Smooth muscle cell (in vitro differentiated cells): Measurements from ENCODE around the gene LIG4. TPM values are rescaled to one million over a fixed set of nuclear protein-coding genes. Genes with fewer than 3 reads are reported as not detected.
A peak's percentile ranks its signal among the peaks of the same experiment; 100 is the strongest.

ENCODE experiments used
- DNase-seq: peaks from one replicate; lab custom pipeline; 2025; ENCODE audit not compliant: unreplicated experiment; lab: John Stamatoyannopoulos, UW
- H2AFZ ChIP-seq: fragments of 200-600 bp; sonication (generic); 2 replicates; pipeline ENCODE4 v1.6.0; 2016; ENCODE audit warnings: antibody characterized with exemption, low read depth, mild to moderate bottlenecking
- H3F3A ChIP-seq: fragments of 200-600 bp; sonication (generic); 2 replicates; pipeline ENCODE4 v1.6.0; 2017; ENCODE audit warnings: antibody characterized with exemption, low read depth
- H3K27ac ChIP-seq: fragments of 200-600 bp; sonication (generic); 2 replicates; pipeline ENCODE4 v1.5.1; 2016; ENCODE audit warnings: low read depth, mild to moderate bottlenecking
- H3K27me3 ChIP-seq: fragments of 200-600 bp; sonication (generic); 2 replicates; pipeline ENCODE4 v1.6.1; 2016; ENCODE audit warnings: low read depth, mild to moderate bottlenecking
- H3K36me3 ChIP-seq: fragments of 200-600 bp; sonication (generic); 2 replicates; pipeline ENCODE4 v1.5.1; 2016; ENCODE audit warnings: low read depth
- H3K4me1 ChIP-seq: fragments of 200-600 bp; sonication (generic); 2 replicates; pipeline ENCODE4 v1.5.1; 2016; ENCODE audit warnings: low read depth
- H3K4me2 ChIP-seq: fragments of 200-600 bp; sonication (generic); 2 replicates; pipeline ENCODE4 v1.6.0; 2016; ENCODE audit warnings: mild to moderate bottlenecking
- H3K4me3 ChIP-seq: fragments of 200-600 bp; sonication (generic); 2 replicates; pipeline ENCODE4 v1.5.1; 2016; ENCODE audit warnings: mild to moderate bottlenecking
- H3K79me2 ChIP-seq: fragments of 200-600 bp; sonication (generic); 2 replicates; pipeline ENCODE4 v1.6.0; 2016; ENCODE audit warnings: low read depth, mild to moderate bottlenecking
- H3K9ac ChIP-seq: fragments of 200-600 bp; sonication (generic); 2 replicates; pipeline ENCODE4 v1.6.0; 2016; ENCODE audit warnings: low read depth
- H3K9me3 ChIP-seq: fragments of 200-600 bp; sonication (generic); replicated peaks from 2 replicates; pipeline ENCODE4 v1.5.1; 2016; ENCODE audit warnings: low read depth
- H4K20me1 ChIP-seq: fragments of 200-600 bp; sonication (generic); 2 replicates; pipeline ENCODE4 v1.6.0; 2016; ENCODE audit warnings: low read depth
- CTCF ChIP-seq: fragments of 200-600 bp; sonication (generic); IDR thresholded peaks from 2 replicates; pipeline ENCODE4 v1.5.1; 2017; ENCODE audit warnings: borderline replicate concordance, mild to moderate bottlenecking, antibody characterized with exemption; ENCODE audit not compliant: insufficient read depth, poor library complexity, severe bottlenecking
- WGBS: methylation state at CpG from one replicate; pipeline ENCODE4 v1.1.7; 2016; ENCODE audit warnings: low lambda C conversion rate; 5-methylcytosine and 5-hydroxymethylcytosine counted together
- polyA plus RNA-seq: library from polyadenylated mRNA; unstranded; fragments of >200 nt; fragmentation: Nextera tagmentation; extraction: Ambion mirVana; gene quantifications from 2 replicates; pipeline ENCODE4 v1.2.1, GENCODE V29; 2016
- total RNA-seq: library from RNA; depleted of rRNA; stranded (reverse); fragments of >200 nt; gene quantifications from 2 replicates; pipeline ENCODE4 v1.2.3, GENCODE V29; 2014

Gene LIG4
- total and polyA plus RNA-seq, 2 experiments from 2014 or later: 3.2 to 11.5 TPM

GRCh38 chr13:108230377-108230776, 15.0 kb upstream of the LIG4 start:
- H3K9ac ChIP-seq: no peak overlapping the region
- no peak overlapping the region for H3K27ac ChIP-seq
- DNase-seq: no peak
- H3K4me1 ChIP-seq: peaks cover 5% of the 10 kb centered on the region
- H3K36me3 ChIP-seq: no peaks in the 10 kb centered on the region
- no peaks in the 10 kb centered on the region for H3K27me3 ChIP-seq
- peaks cover 74% of the 10 kb centered on the region for H4K20me1 ChIP-seq
- H2AFZ ChIP-seq: no peak overlapping the region
- no peaks in the 10 kb centered on the region for H3K9me3 ChIP-seq
- no peaks in the 10 kb centered on the region for H3F3A ChIP-seq
- no peak overlapping the region for H3K4me3 ChIP-seq
- TF ChIP-seq CTCF: no peak
- H3K4me2 ChIP-seq: no peak overlapping the region
- H3K79me2 ChIP-seq: peaks cover 54% of the 10 kb centered on the region

GRCh38 chr13:108227651-108228272, 12.4 kb upstream of the LIG4 start:
- H3K36me3 ChIP-seq: no peaks in the 10 kb centered on the region
- no peak overlapping the region for H2AFZ ChIP-seq
- H3F3A ChIP-seq: no peaks in the 10 kb centered on the region
- no peaks in the 10 kb centered on the region for H3K9me3 ChIP-seq
- no peak overlapping the region for H3K27ac ChIP-seq
- TF ChIP-seq CTCF: peak; percentile 81
- H3K4me1 ChIP-seq: peaks cover 5% of the 10 kb centered on the region
- peaks cover 61% of the 10 kb centered on the region for H3K79me2 ChIP-seq
- 93% methylated on average over 1 of the region's 1 CpG for WGBS
- H3K27me3 ChIP-seq: no peaks in the 10 kb centered on the region
- no peak for DNase-seq
- H3K4me2 ChIP-seq: peak overlapping the region; percentile 60
- no peak overlapping the region for H3K9ac ChIP-seq
- H3K4me3 ChIP-seq: no peak overlapping the region
- H4K20me1 ChIP-seq: peaks cover 93% of the 10 kb centered on the region

GRCh38 chr13:108226184-108226583, 10.8 kb upstream of the LIG4 start:
- Histone ChIP-seq H3K4me2 (no peak overlapping the region), H3K27ac (no peak overlapping the region), H3K9ac (no peak overlapping the region), H3K4me1 (peaks cover 5% of the 10 kb centered on the region), H4K20me1 (peaks cover 90% of the 10 kb centered on the region), H3K9me3 (no peaks in the 10 kb centered on the region), H3F3A (no peaks in the 10 kb centered on the region), H3K4me3 (no peak overlapping the region), H3K36me3 (no peaks in the 10 kb centered on the region), H3K27me3 (no peaks in the 10 kb centered on the region), H3K79me2 (peaks cover 67% of the 10 kb centered on the region), H2AFZ (no peak overlapping the region)
- DNase-seq: no peak
- TF ChIP-seq CTCF: no peak
- 57% methylated on average over 1 of the region's 1 CpG for WGBS

GRCh38 chr13:108225440-108225839, 10.1 kb upstream of the LIG4 start:
- H4K20me1 ChIP-seq: peaks cover 90% of the 10 kb centered on the region
- no peak overlapping the region for H3K4me3 ChIP-seq
- TF ChIP-seq CTCF: no peak
- H3K9me3 ChIP-seq: no peaks in the 10 kb centered on the region
- no peak overlapping the region for H3K4me2 ChIP-seq
- WGBS: 50% methylated on average over 1 of the region's 1 CpG
- no peak for DNase-seq
- H3K4me1 ChIP-seq: peaks cover 5% of the 10 kb centered on the region
- no peak overlapping the region for H2AFZ ChIP-seq
- no peaks in the 10 kb centered on the region for H3K36me3 ChIP-seq
- H3K9ac ChIP-seq: no peak overlapping the region
- no peak overlapping the region for H3K27ac ChIP-seq
- H3F3A ChIP-seq: no peaks in the 10 kb centered on the region
- H3K27me3 ChIP-seq: no peaks in the 10 kb centered on the region
- peaks cover 72% of the 10 kb centered on the region for H3K79me2 ChIP-seq
